DOHH2 (cell line): ENCODE measurements around the gene SEPTIN11.

Experiments
- H3F3A ChIP-seq: fragments of 200-600 bp; sonication (generic), shearing (Covaris generic); 2 replicates; pipeline ENCODE4 v1.6.0; 2016; ENCODE audit warnings: antibody characterized with exemption, mild to moderate bottlenecking; ENCODE audit not compliant: control insufficient read depth, insufficient read depth
- H3K27ac ChIP-seq: fragments of 200-600 bp; sonication (generic); 2 replicates; pipeline ENCODE4 v1.5.1; 2014; ENCODE audit warnings: low read depth, mild to moderate bottlenecking, low read length, moderate library complexity
- H3K27me3 ChIP-seq: fragments of 200-600 bp; sonication (generic); 2 replicates; pipeline ENCODE4 v1.6.1; 2014; ENCODE audit warnings: mild to moderate bottlenecking, low read length, mixed read lengths; ENCODE audit not compliant: control insufficient read depth
- H3K36me3 ChIP-seq: fragments of 200-600 bp; sonication (generic); 2 replicates; pipeline ENCODE4 v1.6.1; 2014; ENCODE audit warnings: mild to moderate bottlenecking, low read length, moderate library complexity, mixed read lengths; ENCODE audit not compliant: control insufficient read depth
- H3K4me1 ChIP-seq: fragments of 200-600 bp; sonication (generic); 2 replicates; pipeline ENCODE4 v1.6.1; 2014; ENCODE audit warnings: mild to moderate bottlenecking, low read length, mixed read lengths; ENCODE audit not compliant: control insufficient read depth
- H3K4me2 ChIP-seq: fragments of 200-600 bp; sonication (generic); 2 replicates; pipeline ENCODE4 v1.6.0; 2014; ENCODE audit warnings: mild to moderate bottlenecking, low read length, moderate library complexity
- H3K4me3 ChIP-seq: fragments of 200-600 bp; sonication (generic); 2 replicates; pipeline ENCODE4 v1.5.1; 2014; ENCODE audit warnings: mild to moderate bottlenecking, low read length, mixed read lengths
- H3K79me2 ChIP-seq: fragments of 200-600 bp; sonication (generic); 2 replicates; pipeline ENCODE4 v1.6.1; 2014; ENCODE audit warnings: mild to moderate bottlenecking, low read length, mixed read lengths; ENCODE audit not compliant: control insufficient read depth
- H3K9me2 ChIP-seq: fragments of 200-600 bp; sonication (generic); replicated peaks from 2 replicates; pipeline ENCODE4 v1.6.1; 2014; ENCODE audit warnings: mild to moderate bottlenecking, low read length, mixed read lengths; ENCODE audit not compliant: control insufficient read depth
- H3K9me3 ChIP-seq: fragments of 200-600 bp; sonication (generic); 2 replicates; pipeline ENCODE4 v1.6.1; 2014; ENCODE audit warnings: antibody characterized with exemption, low read length, mixed read lengths; ENCODE audit not compliant: control insufficient read depth, insufficient read depth
- H4K20me1 ChIP-seq: fragments of 200-600 bp; sonication (generic); 2 replicates; pipeline ENCODE4 v1.6.0; 2014; ENCODE audit warnings: low read depth, mild to moderate bottlenecking, antibody characterized with exemption, low read length, moderate library complexity; ENCODE audit not compliant: control insufficient read depth, insufficient read depth
- CTCF ChIP-seq: fragments of 200-600 bp; sonication (generic); IDR thresholded peaks from one replicate; pipeline ENCODE4 v1.5.1; 2014; ENCODE audit warnings: antibody characterized with exemption, mild to moderate bottlenecking, low read depth, low read length; ENCODE audit not compliant: poor library complexity, severe bottlenecking
- EZH2phosphoT487 ChIP-seq: fragments of 200-600 bp; sonication (generic); IDR thresholded peaks from 2 replicates; pipeline ENCODE4 v1.6.1; 2017; ENCODE audit warnings: borderline replicate concordance, mild to moderate bottlenecking, antibody characterized with exemption, low read length, moderate library complexity, mixed read lengths

SEPTIN11 gene

GRCh38 chr4:76977113-76977512 lies 27.6 kb downstream of the SEPTIN11 start:
- TF ChIP-seq EZH2phosphoT487 = no peak
- TF ChIP-seq CTCF = no peak
- Histone ChIP-seq H3K9me3 (no peaks in the 10 kb centered on the region), H3K27me3 (no peaks in the 10 kb centered on the region), H3K36me3 (peaks cover 4% of the 10 kb centered on the region; the same call in 1 of the 2 replicates), H3K4me3 (no peak overlapping the region), H3K79me2 (peaks cover 25% of the 10 kb centered on the region), H3K9me2 (no peaks in the 10 kb centered on the region), H3F3A (no peaks in the 10 kb centered on the region), H4K20me1 (no peaks in the 10 kb centered on the region), H3K4me2 (no peak overlapping the region), H3K27ac (no peak overlapping the region), H3K4me1 (no peaks in the 10 kb centered on the region)

- no peaks in the 10 kb centered on the region for H3K27me3 ChIP-seq
- no peak overlapping the region for H3K27ac ChIP-seq
- H3K79me2 ChIP-seq = peaks cover 19% of the 10 kb centered on the region
- H3K9me2 ChIP-seq = no peaks in the 10 kb centered on the region
- H3K4me2 ChIP-seq = no peak overlapping the region
- no peak for TF ChIP-seq EZH2phosphoT487
- no peak for TF ChIP-seq CTCF
- peaks cover 4% of the 10 kb centered on the region; the same call in 1 of the 2 replicates for H3K36me3 ChIP-seq
- H3K9me3 ChIP-seq = no peaks in the 10 kb centered on the region
- H3K4me3 ChIP-seq = no peak overlapping the region
- H3K4me1 ChIP-seq = no peaks in the 10 kb centered on the region
- no peaks in the 10 kb centered on the region for H4K20me1 ChIP-seq
- H3F3A ChIP-seq = no peaks in the 10 kb centered on the region
Observed at GRCh38 chr4:76977736-76978350, 28.3 kb downstream of the SEPTIN11 start.

GRCh38 chr4:76979236-76979635 lies 29.7 kb downstream of the SEPTIN11 start:
- no peaks in the 10 kb centered on the region for H3K4me1 ChIP-seq
- no peak for TF ChIP-seq EZH2phosphoT487
- TF ChIP-seq CTCF = no peak
- no peak overlapping the region for H3K4me2 ChIP-seq
- H3K9me2 ChIP-seq = no peaks in the 10 kb centered on the region
- H3K27ac ChIP-seq = no peak overlapping the region
- H3K9me3 ChIP-seq = no peaks in the 10 kb centered on the region
- H4K20me1 ChIP-seq = no peaks in the 10 kb centered on the region
- H3F3A ChIP-seq = no peaks in the 10 kb centered on the region
- H3K4me3 ChIP-seq = no peak overlapping the region
- no peaks in the 10 kb centered on the region for H3K27me3 ChIP-seq
- peaks cover 25% of the 10 kb centered on the region for H3K79me2 ChIP-seq
- peaks cover 4% of the 10 kb centered on the region; the same call in 1 of the 2 replicates for H3K36me3 ChIP-seq
